Mesodermal cell (in vitro differentiated cells): ENCODE results near the gene LGALS4.
"Not testable (repeated sequence)": the region's sequence is repeated elsewhere in the genome, so short reads cannot be mapped to it uniquely, and the experiment has no call there.

Experiments
- H3K27ac ChIP-seq: 2 replicates; pipeline ENCODE4 v1.7.0; 2013; ENCODE audit warnings: mild to moderate bottlenecking, low read depth, low read length, moderate library complexity; ENCODE audit not compliant: severe bottlenecking
- H3K36me3 ChIP-seq: 2 replicates; pipeline ENCODE4 v1.7.1; 2013; ENCODE audit warnings: mild to moderate bottlenecking, low read length, moderate library complexity; ENCODE audit not compliant: control insufficient read depth, insufficient read depth
- H3K4me1 ChIP-seq: one replicate; pipeline ENCODE4 v1.7.1; 2013; ENCODE audit warnings: mild to moderate bottlenecking, low read length; ENCODE audit not compliant: insufficient read depth, control insufficient read depth, poor library complexity, severe bottlenecking
- H3K4me3 ChIP-seq: 2 replicates; pipeline ENCODE4 v1.7.0; 2013; ENCODE audit warnings: low read length, control low read depth, mild to moderate bottlenecking; ENCODE audit not compliant: insufficient read depth, poor library complexity, severe bottlenecking; ENCODE audit errors: extremely low read depth
- H3K9me3 ChIP-seq: 2 replicates; pipeline ENCODE4 v1.7.1; 2013; ENCODE audit warnings: mild to moderate bottlenecking, low read length, moderate library complexity; ENCODE audit not compliant: control insufficient read depth
- WGBS, 2 experiments: methylation state at CpG; one replicate each; pipeline ENCODE4 v1.1.5; 2013; ENCODE audit warnings: missing lambda C conversion rate in 2 of 2; ENCODE audit not compliant: insufficient coverage in 2 of 2; 5-methylcytosine and 5-hydroxymethylcytosine counted together

LGALS4 gene

DNA sequence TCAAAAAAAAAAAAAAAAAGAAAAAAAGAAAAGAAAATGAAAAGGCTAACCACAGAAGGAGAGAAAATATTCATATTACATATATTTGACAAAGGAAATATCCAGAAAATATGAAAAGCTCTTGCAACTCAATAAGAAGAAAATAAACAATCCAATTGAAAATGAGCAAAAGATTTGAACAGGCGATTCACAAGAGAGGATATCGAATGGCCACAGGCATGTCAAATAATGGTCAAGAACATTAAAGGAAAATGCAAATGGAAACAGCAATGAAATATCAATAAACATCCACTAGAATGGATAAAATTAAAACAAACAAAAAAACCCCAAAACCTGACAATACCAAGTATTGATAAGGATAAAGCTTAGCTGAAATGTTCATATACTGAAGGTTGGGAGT, 47.5 kb downstream of the LGALS4 start:
- no peak overlapping the region for H3K27ac ChIP-seq
- H3K9me3 ChIP-seq = no peaks in the 10 kb centered on the region
- no peaks in the 10 kb centered on the region for H3K4me1 ChIP-seq
- no peak overlapping the region for H3K4me3 ChIP-seq
- no CpG with 5 or more reads among the region's 2 CpGs for WGBS, 2 experiments
- no peaks in the 10 kb centered on the region for H3K36me3 ChIP-seq

GRCh38 chr19:38763795-38764220, 48.9 kb downstream of the LGALS4 start:
- 82 to 100% methylated on average over 2 of the region's 3 CpGs for WGBS, 2 experiments
- Histone ChIP-seq H3K9me3 (no peaks in the 10 kb centered on the region), H3K4me1 (no peaks in the 10 kb centered on the region), H3K36me3 (no peaks in the 10 kb centered on the region), H3K27ac (no peak overlapping the region), H3K4me3 (no peak overlapping the region)

DNA sequence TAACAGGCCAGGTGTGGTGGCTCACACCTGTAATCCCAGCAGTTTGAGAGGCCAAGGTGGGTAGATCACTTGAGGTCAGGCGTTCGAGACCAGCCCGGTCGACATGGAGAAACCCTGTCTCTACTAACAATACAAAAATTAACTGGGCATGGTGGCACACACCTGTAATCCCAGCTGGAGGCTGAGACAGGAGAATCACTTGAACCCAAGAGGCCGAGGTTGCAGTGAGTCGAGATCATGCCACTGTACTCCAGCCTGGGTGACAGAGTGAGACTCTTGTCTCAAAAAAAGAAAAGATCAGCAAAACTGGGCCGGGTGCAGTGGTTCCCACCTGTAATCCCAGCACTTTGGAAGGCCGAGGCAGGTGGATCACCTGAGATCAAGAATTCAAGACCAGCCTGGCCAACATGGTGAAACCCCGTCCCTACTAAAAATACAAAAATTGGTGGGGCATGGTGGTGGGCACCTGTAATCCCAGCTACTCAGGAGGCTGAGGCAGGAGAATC, 50.8 kb downstream of the LGALS4 start:
- not testable (repeated sequence) for H3K4me3 ChIP-seq, H3K27ac ChIP-seq, H3K36me3 ChIP-seq, H3K9me3 ChIP-seq, H3K4me1 ChIP-seq
- 91 to 94% methylated on average over 5 to 7 of the region's 9 CpGs for WGBS, 2 experiments

DNA sequence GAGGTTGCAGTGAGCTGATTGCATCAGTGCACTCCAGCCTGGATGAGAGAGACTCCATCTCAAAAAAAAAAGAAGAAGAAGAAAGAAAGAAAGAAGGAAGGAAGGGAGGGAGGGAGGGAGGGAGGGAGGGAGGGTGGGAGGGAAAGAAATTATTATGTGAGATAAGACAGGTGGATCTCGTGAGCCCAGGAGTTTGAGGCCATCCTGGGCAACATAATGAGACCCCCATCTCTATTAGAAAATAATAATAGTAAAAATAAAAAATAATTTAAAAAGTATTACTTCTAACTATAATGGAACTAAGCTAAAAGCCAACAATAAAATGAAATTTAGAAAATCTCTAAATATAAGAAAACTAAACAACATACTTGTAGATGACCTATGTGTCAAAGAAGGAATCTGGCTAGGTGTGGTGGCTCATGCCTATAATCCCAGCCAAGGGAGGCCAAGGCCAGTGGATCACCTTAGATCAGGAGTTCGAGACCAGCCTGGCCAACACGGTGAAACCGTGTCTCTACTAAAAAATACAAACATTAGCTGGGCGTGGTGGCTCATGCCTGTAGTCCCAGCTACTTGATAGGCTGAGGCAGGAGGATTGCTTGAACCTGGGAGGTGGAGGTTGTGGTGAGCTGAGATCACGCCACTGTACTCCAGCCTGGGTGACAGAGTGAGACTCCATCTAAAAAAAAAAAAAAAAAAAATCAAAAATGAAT, 51.8 kb downstream of the LGALS4 start:
- H3K27ac ChIP-seq, H3K9me3 ChIP-seq, H3K4me1 ChIP-seq, H3K36me3 ChIP-seq, H3K4me3 ChIP-seq: not testable (repeated sequence)
- WGBS, 2 experiments = 71 to 72% methylated on average over 4 of the region's 6 CpGs

DNA sequence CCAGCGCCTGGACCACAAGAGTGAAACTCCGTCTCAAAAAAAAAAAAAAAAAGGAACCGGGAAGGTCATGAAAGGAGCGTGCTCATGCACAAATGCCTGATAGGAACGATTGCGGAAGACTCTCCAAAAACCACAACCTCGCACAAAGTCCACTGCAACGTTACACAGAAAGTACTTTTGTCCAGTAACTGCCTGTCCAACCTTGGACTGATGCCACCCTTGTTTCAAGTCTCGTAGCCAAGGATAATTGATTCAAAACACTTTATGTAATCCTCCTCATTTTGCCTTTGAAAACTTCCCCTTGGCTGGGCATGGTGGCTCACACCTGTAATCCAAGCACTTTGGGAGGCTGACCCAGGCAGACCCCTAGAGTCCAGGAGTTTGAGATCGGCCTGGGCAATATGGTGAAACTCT, 53.1 kb downstream of the LGALS4 start:
- Histone ChIP-seq H3K9me3 (no peaks in the 10 kb centered on the region), H3K4me1 (no peaks in the 10 kb centered on the region), H3K4me3 (no peak overlapping the region), H3K36me3 (no peaks in the 10 kb centered on the region), H3K27ac (no peak overlapping the region)
- 85 to 87% methylated on average over 9 to 10 of the region's 10 CpGs for WGBS, 2 experiments

GRCh38 chr19:38754196-38754595, 58.5 kb downstream of the LGALS4 start:
- no CpG with 5 or more reads among the region's 2 CpGs for WGBS, 2 experiments
- H3K36me3 ChIP-seq, H3K4me3 ChIP-seq, H3K9me3 ChIP-seq, H3K27ac ChIP-seq, H3K4me1 ChIP-seq: not testable (repeated sequence)

DNA sequence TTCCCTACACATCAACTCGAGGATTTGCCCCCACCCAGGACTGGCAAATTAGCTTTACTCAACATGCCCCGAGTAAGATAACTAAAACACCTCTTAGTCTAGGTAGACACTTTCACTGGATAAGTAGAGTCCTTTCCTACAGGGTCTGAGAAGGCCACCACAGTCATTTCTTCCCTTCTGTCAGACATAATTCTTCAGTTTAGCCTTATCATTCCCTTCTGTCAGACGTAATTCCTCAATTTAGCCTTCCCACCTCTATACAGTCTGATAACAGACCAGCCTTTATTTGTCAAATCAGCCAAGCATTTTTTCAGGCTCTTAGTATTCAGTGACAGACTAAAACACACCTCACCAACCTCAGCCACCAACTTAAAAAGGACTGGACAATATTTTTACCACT, 59.0 kb downstream of the LGALS4 start:
- H3K4me1 ChIP-seq, H3K4me3 ChIP-seq, H3K9me3 ChIP-seq, H3K36me3 ChIP-seq, H3K27ac ChIP-seq: not testable (repeated sequence)
- 82 to 93% methylated on average over 2 to 3 of the region's 3 CpGs for WGBS, 2 experiments
